ENCODE results near the gene PTPN1.

PTPN1 gene

GRCh38 chr20:50580016-50580747, 70.0 kb downstream of the PTPN1 start:
- no peak for FAIRE-seq

GRCh38 chr20:50580842-50581544, 70.8 kb downstream of the PTPN1 start:
- no peak for FAIRE-seq

GRCh38 chr20:50582092-50582491, 71.9 kb downstream of the PTPN1 start:
- FAIRE-seq: no peak

- no peak for FAIRE-seq
Measured at GRCh38 chr20:50582591-50583234, 72.5 kb downstream of the PTPN1 start.

- no peak for FAIRE-seq
Measured at GRCh38 chr20:50583442-50584150, 73.4 kb downstream of the PTPN1 start.

- FAIRE-seq: no peak
Measured at GRCh38 chr20:50584687-50585086, 74.5 kb downstream of the PTPN1 start.

GRCh38 chr20:50585214-50585613, 75.0 kb downstream of the PTPN1 start:
- FAIRE-seq: no peak

- no peak for FAIRE-seq
Measured at GRCh38 chr20:50585678-50586077, 75.5 kb downstream of the PTPN1 start.

- FAIRE-seq: no peak
Measured at GRCh38 chr20:50586531-50587232, 76.5 kb downstream of the PTPN1 start.

GRCh38 chr20:50587291-50587961, 77.2 kb downstream of the PTPN1 start:
- no peak for FAIRE-seq

GRCh38 chr20:50588034-50588736, 78.0 kb downstream of the PTPN1 start:
- no peak for FAIRE-seq

- FAIRE-seq: no peak
Measured at GRCh38 chr20:50589548-50590347, 79.6 kb downstream of the PTPN1 start.

- FAIRE-seq: no peak
Measured at GRCh38 chr20:50590348-50590664, 80.1 kb downstream of the PTPN1 start.

- FAIRE-seq: no peak
Measured at GRCh38 chr20:50591233-50591852, 81.2 kb downstream of the PTPN1 start.

GRCh38 chr20:50592282-50593004, 82.3 kb downstream of the PTPN1 start:
- no peak for FAIRE-seq

- no peak for FAIRE-seq
Measured at GRCh38 chr20:50593005-50593335, 82.8 kb downstream of the PTPN1 start.

GRCh38 chr20:50594231-50594590, 84.0 kb downstream of the PTPN1 start:
- no peak for FAIRE-seq

GRCh38 chr20:50594591-50595432, 84.6 kb downstream of the PTPN1 start:
- no peak for FAIRE-seq

GRCh38 chr20:50595433-50595895, 85.3 kb downstream of the PTPN1 start:
- FAIRE-seq: no peak

Data from A204.1 (cell line).